H9 (cell line): ENCODE data around the gene NSMCE4A. TPM values are rescaled to one million over a fixed set of nuclear protein-coding genes. Genes with fewer than 3 reads are reported as not detected.
A peak's percentile ranks its signal among the peaks of the same experiment; 100 is the strongest.

Experiments used
- DNase-seq: peaks from one replicate; pipeline ENCODE4 v3.0.0-alpha.2; 2017
- H2AFZ ChIP-seq: one replicate; pipeline ENCODE4 v1.6.1; 2013; ENCODE audit warnings: mild to moderate bottlenecking, low read length, control low read depth, moderate library complexity
- H2AK5ac ChIP-seq: 2 replicates; pipeline ENCODE4 v1.6.1; 2013; ENCODE audit warnings: low read length, control low read depth, mixed read lengths; ENCODE audit not compliant: insufficient read length
- H2BK120ac ChIP-seq: one replicate; pipeline ENCODE4 v1.6.1; 2013; ENCODE audit warnings: low read depth, mild to moderate bottlenecking, low read length, control low read depth, inconsistent platforms; ENCODE audit not compliant: poor library complexity, severe bottlenecking
- H2BK12ac ChIP-seq: 2 replicates; pipeline ENCODE4 v1.6.1; 2013; ENCODE audit warnings: low read length, control low read depth, mixed read lengths, low read depth; ENCODE audit not compliant: insufficient read length
- H2BK15ac ChIP-seq: 2 replicates; pipeline ENCODE4 v1.6.1; 2013; ENCODE audit warnings: low read depth, low read length, control low read depth
- H2BK20ac ChIP-seq: one replicate; pipeline ENCODE4 v1.6.1; 2013; ENCODE audit warnings: low read depth, mild to moderate bottlenecking, low read length, control low read depth, inconsistent platforms; ENCODE audit not compliant: poor library complexity, severe bottlenecking
- H2BK5ac ChIP-seq: 2 replicates; pipeline ENCODE4 v1.6.1; 2013; ENCODE audit warnings: low read length, control low read depth, mixed read lengths; ENCODE audit not compliant: insufficient read length
- H3K14ac ChIP-seq: 2 replicates; pipeline ENCODE4 v1.6.1; 2013; ENCODE audit warnings: low read length, control low read depth; ENCODE audit not compliant: insufficient read depth
- H3K18ac ChIP-seq: 2 replicates; pipeline ENCODE4 v1.6.1; 2013; ENCODE audit warnings: low read depth, mild to moderate bottlenecking, mixed read lengths, low read length, control low read depth; ENCODE audit not compliant: insufficient read length
- H3K23ac ChIP-seq: 2 replicates; pipeline ENCODE4 v1.6.1; 2013; ENCODE audit warnings: low read length, control low read depth, mixed read lengths, low read depth; ENCODE audit not compliant: insufficient read length
- H3K23me2 ChIP-seq: 2 replicates; pipeline ENCODE4 v1.6.1; 2013; ENCODE audit warnings: low read depth, mild to moderate bottlenecking, mixed read lengths, low read length, control low read depth; ENCODE audit not compliant: insufficient read length, poor library complexity, severe bottlenecking
- H3K27ac ChIP-seq: 2 replicates; pipeline ENCODE4 v1.5.1; 2013; ENCODE audit warnings: low read length, control low read depth, mixed read lengths, low read depth; ENCODE audit not compliant: insufficient read length
- H3K27me3 ChIP-seq: 2 replicates; pipeline ENCODE4 v1.6.1; 2013; ENCODE audit warnings: low read length, control low read depth, inconsistent platforms; ENCODE audit not compliant: insufficient read depth
- H3K4ac ChIP-seq: 2 replicates; pipeline ENCODE4 v1.6.1; 2013; ENCODE audit warnings: low read depth, mild to moderate bottlenecking, control low read depth, inconsistent platforms, low read length, moderate library complexity
- H3K4me1 ChIP-seq: 2 replicates; pipeline ENCODE4 v1.6.1; 2013; ENCODE audit warnings: low read length, control low read depth, inconsistent platforms; ENCODE audit not compliant: insufficient read depth
- H3K4me2 ChIP-seq: 2 replicates; pipeline ENCODE4 v1.6.1; 2013; ENCODE audit warnings: low read length, control low read depth, mixed read lengths; ENCODE audit not compliant: insufficient read length, insufficient read depth
- H3K56ac ChIP-seq: 2 replicates; pipeline ENCODE4 v1.6.1; 2013; ENCODE audit warnings: low read depth, mild to moderate bottlenecking, mixed read lengths, low read length, control low read depth; ENCODE audit not compliant: insufficient read length
- H3K79me1 ChIP-seq: 2 replicates; pipeline ENCODE4 v1.6.1; 2013; ENCODE audit warnings: low read depth, mild to moderate bottlenecking, moderate library complexity, low read length, control low read depth, inconsistent platforms; ENCODE audit not compliant: insufficient read depth, poor library complexity, severe bottlenecking
- H3K79me2 ChIP-seq: 2 replicates; pipeline ENCODE4 v1.6.1; 2013; ENCODE audit warnings: low read length, control low read depth, inconsistent platforms; ENCODE audit not compliant: insufficient read depth
- H3K9ac ChIP-seq: 2 replicates; pipeline ENCODE4 v1.6.1; 2013; ENCODE audit warnings: low read length, control low read depth, mixed read lengths; ENCODE audit not compliant: insufficient read length; ENCODE audit errors: extremely low read depth
- H3K9me3 ChIP-seq: one replicate; pipeline ENCODE4 v1.6.1; 2013; ENCODE audit warnings: low read depth, low read length, inconsistent platforms; ENCODE audit not compliant: control insufficient read depth
- H3T11ph ChIP-seq: one replicate; pipeline ENCODE4 v1.6.1; 2013; ENCODE audit warnings: mild to moderate bottlenecking, low read length, control low read depth, inconsistent platforms
- H4K20me1 ChIP-seq: one replicate; pipeline ENCODE4 v1.6.1; 2013; ENCODE audit not compliant: control insufficient read depth, insufficient read length, insufficient read depth
- H4K5ac ChIP-seq: 2 replicates; pipeline ENCODE4 v1.6.1; 2013; ENCODE audit warnings: low read depth, mild to moderate bottlenecking, mixed read lengths, low read length, control low read depth; ENCODE audit not compliant: insufficient read length
- H4K8ac ChIP-seq: replicated peaks from 2 replicates; pipeline ENCODE4 v1.6.1; 2013; ENCODE audit warnings: low read length, control low read depth, mixed read lengths, low read depth; ENCODE audit not compliant: insufficient read length
- H4K91ac ChIP-seq: 2 replicates; pipeline ENCODE4 v1.6.1; 2013; ENCODE audit warnings: low read depth, mild to moderate bottlenecking, moderate library complexity, mixed read lengths, low read length, control low read depth; ENCODE audit not compliant: insufficient read length
- H3K27ac Mint-ChIP-seq, 3 experiments: 2 replicates in 2 of 3; 3 replicates in 1 of 3; pipeline ENCODE4 v1.8.0; 2020 to 2021; ENCODE audit warnings: mixed read lengths in 3 of 3, mild to moderate bottlenecking in 1 of 3, moderate library complexity in 1 of 3
- H3K27me3 Mint-ChIP-seq: 2 replicates; pipeline ENCODE4 v1.8.0; 2021; ENCODE audit warnings: low read depth, mild to moderate bottlenecking, moderate library complexity, mixed read lengths
- H3K36me3 Mint-ChIP-seq, 3 experiments: 2 replicates in 2 of 3; 3 replicates in 1 of 3; pipeline ENCODE4 v1.8.0; 2020 to 2021; ENCODE audit warnings: low read depth in 3 of 3, mixed read lengths in 3 of 3; ENCODE audit not compliant: insufficient read depth in 1 of 3
- H3K4me1 Mint-ChIP-seq, 2 experiments: 2 replicates each; pipeline ENCODE4 v1.8.0; 2020; ENCODE audit warnings: mixed read lengths in 2 of 2
- H3K4me3 Mint-ChIP-seq, 2 experiments: 2 replicates in 1 of 2; 3 replicates in 1 of 2; pipeline ENCODE4 v1.8.0; 2020 to 2021; ENCODE audit warnings: mild to moderate bottlenecking in 2 of 2, mixed read lengths in 2 of 2, moderate library complexity in 1 of 2
- H3K9me3 Mint-ChIP-seq, 2 experiments: 2 replicates in 1 of 2; 3 replicates in 1 of 2; pipeline ENCODE4 v1.8.0; 2020; ENCODE audit warnings: mild to moderate bottlenecking in 2 of 2, mixed read lengths in 2 of 2, moderate library complexity in 1 of 2
- WGBS: extraction: QIAGEN DNeasy Blood & Tissue Kit; methylation state at CpG from one replicate; pipeline ENCODE4 v1.1.7; 2013; ENCODE audit warnings: missing lambda C conversion rate, low lambda C conversion rate, mixed read lengths; ENCODE audit not compliant: insufficient read length; ENCODE audit errors: extremely low coverage; 5-methylcytosine and 5-hydroxymethylcytosine counted together
- total RNA-seq: library from RNA; stranded (reverse); gene quantifications from 2 replicates; pipeline ENCODE4 v1.2.1, GENCODE V29; 2021
- TF ChIP-seq, protein P1 (sequence below): fragments of 200-600 bp; sonication (generic); conservative IDR thresholded peaks from 3 replicates; pipeline ENCODE4 v1.8.0; 2021; ENCODE audit warnings: antibody characterized with exemption, mild to moderate bottlenecking

The NSMCE4A gene
- total RNA-seq, 1 experiment from 2014 or later, result 59.0 TPM

DNA sequence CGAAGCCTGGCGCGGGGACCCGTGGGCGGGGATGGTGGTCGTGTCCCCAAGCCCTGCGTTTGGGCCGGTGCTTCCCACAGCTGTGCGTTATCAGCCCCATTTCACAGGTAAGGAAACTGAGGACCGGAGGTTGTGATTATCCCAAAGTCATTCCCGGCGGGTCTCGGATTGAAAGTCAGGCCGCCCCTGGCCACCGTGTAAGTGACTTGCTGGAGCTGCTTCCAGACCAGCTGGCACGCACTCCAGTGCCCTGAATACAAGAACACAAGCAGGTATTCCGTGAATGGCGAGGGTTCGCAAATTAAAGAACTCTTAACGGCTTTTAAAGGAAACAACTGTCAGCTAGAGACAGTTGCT, 46.5 kb downstream of the NSMCE4A start:
- H2BK120ac ChIP-seq, result no peak overlapping the region
- no peak overlapping the region for H2AK5ac ChIP-seq
- H3K9ac ChIP-seq, result peak overlapping the region; percentile 75
- H3K18ac ChIP-seq, result peak overlapping the region; percentile 78
- H3K23ac ChIP-seq, result no peak overlapping the region
- no peaks in the 10 kb centered on the region for H3K79me1 ChIP-seq
- H3K9me3 ChIP-seq, result no peaks in the 10 kb centered on the region
- no peak for DNase-seq
- H3K14ac ChIP-seq, result no peak overlapping the region; the same call in 1 of the 2 replicates
- no peak overlapping the region for H3K56ac ChIP-seq
- no peak overlapping the region for H2BK20ac ChIP-seq
- Mint-ChIP-seq H3K36me3 (peaks cover 0 to 16% (median 3%) of the 10 kb centered on the region in 3 experiments; a peak in 2 of 7 replicates), H3K4me1 (peaks cover 23 to 27% of the 10 kb centered on the region in 2 experiments), H3K4me3 (peak overlapping the region; percentile 87 to 93), H3K9me3 (no peaks in the 10 kb centered on the region), H3K27ac (peak overlapping the region in 2 of 3 experiments; percentile 81 to 87; a peak in 4 of 7 replicates), H3K27me3 (no peaks in the 10 kb centered on the region)
- no peaks in the 10 kb centered on the region for H3K27me3 ChIP-seq
- TF ChIP-seq, protein P1, sequence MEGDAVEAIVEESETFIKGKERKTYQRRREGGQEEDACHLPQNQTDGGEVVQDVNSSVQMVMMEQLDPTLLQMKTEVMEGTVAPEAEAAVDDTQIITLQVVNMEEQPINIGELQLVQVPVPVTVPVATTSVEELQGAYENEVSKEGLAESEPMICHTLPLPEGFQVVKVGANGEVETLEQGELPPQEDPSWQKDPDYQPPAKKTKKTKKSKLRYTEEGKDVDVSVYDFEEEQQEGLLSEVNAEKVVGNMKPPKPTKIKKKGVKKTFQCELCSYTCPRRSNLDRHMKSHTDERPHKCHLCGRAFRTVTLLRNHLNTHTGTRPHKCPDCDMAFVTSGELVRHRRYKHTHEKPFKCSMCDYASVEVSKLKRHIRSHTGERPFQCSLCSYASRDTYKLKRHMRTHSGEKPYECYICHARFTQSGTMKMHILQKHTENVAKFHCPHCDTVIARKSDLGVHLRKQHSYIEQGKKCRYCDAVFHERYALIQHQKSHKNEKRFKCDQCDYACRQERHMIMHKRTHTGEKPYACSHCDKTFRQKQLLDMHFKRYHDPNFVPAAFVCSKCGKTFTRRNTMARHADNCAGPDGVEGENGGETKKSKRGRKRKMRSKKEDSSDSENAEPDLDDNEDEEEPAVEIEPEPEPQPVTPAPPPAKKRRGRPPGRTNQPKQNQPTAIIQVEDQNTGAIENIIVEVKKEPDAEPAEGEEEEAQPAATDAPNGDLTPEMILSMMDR, result no peak
- no CpG with 5 or more reads among the region's 20 CpGs for WGBS
- no peak overlapping the region for H3T11ph ChIP-seq
- H3K4ac ChIP-seq, result no peak overlapping the region
- no peak overlapping the region for H3K27ac ChIP-seq
- no peak overlapping the region for H4K5ac ChIP-seq
- peaks cover 8% of the 10 kb centered on the region; the same call in 1 of the 2 replicates for H3K79me2 ChIP-seq
- peak overlapping the region; percentile 60 for H3K4me2 ChIP-seq
- no peaks in the 10 kb centered on the region for H4K20me1 ChIP-seq
- no peak overlapping the region for H2AFZ ChIP-seq
- no peak overlapping the region for H2BK15ac ChIP-seq
- no peak overlapping the region for H4K91ac ChIP-seq
- no peaks in the 10 kb centered on the region; the same call in 1 of the 2 replicates for H3K4me1 ChIP-seq
- H2BK12ac ChIP-seq, result no peak overlapping the region
- H4K8ac ChIP-seq, result no peak overlapping the region
- H2BK5ac ChIP-seq, result no peak overlapping the region
- peaks cover 10% of the 10 kb centered on the region for H3K23me2 ChIP-seq
